ENCODE results near the gene ANXA2R. TPM values are rescaled to one million over a fixed set of nuclear protein-coding genes. Genes with fewer than 3 reads are reported as not detected.
A peak's percentile ranks its signal among the peaks of the same experiment; 100 is the strongest.
"Not testable (repeated sequence)": the region's sequence is repeated elsewhere in the genome, so short reads cannot be mapped to it uniquely, and the experiment has no call there.

The ANXA2R gene
- polyA plus RNA-seq, 1 of the 3 experiments (the other 2 are of a cell fraction): 1.9 TPM

DNA sequence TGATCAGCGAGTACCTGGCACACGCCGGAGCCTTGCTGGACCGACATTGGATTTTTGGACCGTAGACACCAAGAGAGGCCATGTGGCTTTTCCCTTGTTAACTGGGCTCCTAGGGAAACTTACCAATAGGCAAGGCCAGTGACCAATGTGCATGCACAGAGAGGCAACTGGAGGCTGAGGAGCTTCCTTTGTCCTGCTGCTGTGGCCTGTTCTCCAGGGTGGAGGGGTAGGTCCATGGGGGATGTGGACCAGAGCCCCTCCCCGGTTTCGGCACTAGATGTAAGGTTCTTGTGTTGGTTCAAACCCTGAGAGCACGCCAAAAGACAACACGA is 34.8 kb upstream of the ANXA2R start:
- no peak overlapping the region for H2AFZ ChIP-seq (ENCODE audit: low read depth)
- TF ChIP-seq POLR2AphosphoS5 (IDR thresholded peaks at IDR 0.05; ENCODE audit: low read depth, low read length) (no peak), SIN3A (IDR thresholded peaks at IDR 0.05; ENCODE audit: borderline replicate concordance, low read depth, low read length) (no peak)
- TF ChIP-seq, protein P1, sequence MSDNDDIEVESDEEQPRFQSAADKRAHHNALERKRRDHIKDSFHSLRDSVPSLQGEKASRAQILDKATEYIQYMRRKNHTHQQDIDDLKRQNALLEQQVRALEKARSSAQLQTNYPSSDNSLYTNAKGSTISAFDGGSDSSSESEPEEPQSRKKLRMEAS (IDR thresholded peaks at IDR 0.05; ENCODE audit: low read depth): no peak

DNA sequence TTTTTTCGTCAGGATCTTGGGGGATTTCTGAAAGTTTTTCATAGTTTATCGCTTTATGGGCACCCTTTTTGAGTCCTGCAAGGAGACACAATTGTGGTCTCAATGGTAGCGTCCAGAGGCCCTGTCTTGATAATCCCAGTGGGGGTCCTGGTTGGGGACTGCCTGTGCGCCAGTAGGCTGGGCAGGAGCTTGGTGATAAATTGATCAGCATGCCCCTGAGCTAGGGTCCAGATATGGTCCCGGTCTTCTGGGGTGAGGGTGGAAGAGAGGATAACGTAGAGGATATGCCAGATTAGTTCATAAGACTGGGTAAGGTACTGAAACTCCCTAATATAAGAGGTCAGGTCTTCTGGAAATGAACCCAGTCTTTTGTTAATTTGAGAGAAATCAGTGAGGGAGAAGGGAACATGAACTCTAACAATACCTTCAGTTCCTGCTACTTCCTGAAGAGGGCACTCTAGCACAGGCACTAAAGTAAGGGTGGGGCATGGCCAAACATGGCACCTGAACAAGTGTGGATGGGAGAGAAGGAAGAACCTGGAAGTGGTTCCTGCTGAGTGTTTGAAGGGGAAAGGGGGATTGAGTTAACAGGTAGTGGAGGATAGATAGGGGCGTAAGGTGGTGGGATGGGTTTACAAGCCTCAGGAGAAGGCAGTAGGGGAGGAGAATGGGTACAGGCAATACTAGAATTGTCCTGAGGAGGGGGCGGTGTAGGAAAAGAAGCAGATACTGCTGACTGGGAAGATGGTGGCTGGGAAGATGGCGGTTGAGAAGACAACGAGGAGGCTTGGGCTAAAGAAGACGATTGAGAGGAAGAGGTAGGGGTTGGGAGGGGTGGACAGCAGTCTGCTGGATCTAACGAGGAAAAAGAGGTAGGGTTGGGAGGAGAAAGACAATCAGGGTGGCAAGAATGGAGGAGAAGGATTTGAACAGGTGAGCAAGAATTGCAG is 33.8 kb upstream of the ANXA2R start:
- Histone ChIP-seq H3K9me2 (no peaks in the 10 kb centered on the region), H3K9ac (no peak overlapping the region), H3K4me1 (ENCODE audit: control insufficient read depth in 1 of 2, insufficient read depth in 2 of 2, low read depth in 1 of 2, low read length in 1 of 2) (peaks cover 0 to 3% of the 10 kb centered on the region in 2 experiments; a peak in 1 of 4 replicates), H3F3A (replicated peaks; ENCODE audit: insufficient read depth) (no peaks in the 10 kb centered on the region), H3K9me3 (no peaks in the 10 kb centered on the region), H3K79me2 (ENCODE audit: insufficient read depth) (peaks cover 27% of the 10 kb centered on the region), H2AFZ (ENCODE audit: low read depth) (no peak overlapping the region), H3K4me3 (ENCODE audit: low read depth in 2 of 2, low read length in 1 of 2) (no peak overlapping the region), H3K27ac (ENCODE audit: low read depth in 2 of 2, low read length in 1 of 2) (no peak overlapping the region), H3K36me3 (replicated peaks in 1 of 2; ENCODE audit: control insufficient read depth in 1 of 2, insufficient read depth in 2 of 2, low read length in 1 of 2) (peaks cover 13 to 27% of the 10 kb centered on the region in 2 experiments), H3K27me3 (ENCODE audit: insufficient read depth) (no peaks in the 10 kb centered on the region), H3K4me2 (no peak overlapping the region), H4K20me1 (ENCODE audit: insufficient read depth) (no peaks in the 10 kb centered on the region)
- 92% methylated on average over 12 of the region's 12 CpGs for WGBS (ENCODE audit: low lambda C conversion rate)
- CTCF ChIA-PET: interaction anchor here (1.0 to 1.5 kb wide), 3 partner anchors 17 to 410 kb away, joined by 3 to 5 read pairs (median 4); partner anchors contain the start of gene TMEM267
- TF ChIP-seq RAD21 (IDR thresholded peaks at IDR 0.05; ENCODE audit: low read length) (peak; percentile 62), RCOR1 (IDR thresholded peaks at IDR 0.05; ENCODE audit: low read length) (no peak)
- TF ChIP-seq, protein P2, sequence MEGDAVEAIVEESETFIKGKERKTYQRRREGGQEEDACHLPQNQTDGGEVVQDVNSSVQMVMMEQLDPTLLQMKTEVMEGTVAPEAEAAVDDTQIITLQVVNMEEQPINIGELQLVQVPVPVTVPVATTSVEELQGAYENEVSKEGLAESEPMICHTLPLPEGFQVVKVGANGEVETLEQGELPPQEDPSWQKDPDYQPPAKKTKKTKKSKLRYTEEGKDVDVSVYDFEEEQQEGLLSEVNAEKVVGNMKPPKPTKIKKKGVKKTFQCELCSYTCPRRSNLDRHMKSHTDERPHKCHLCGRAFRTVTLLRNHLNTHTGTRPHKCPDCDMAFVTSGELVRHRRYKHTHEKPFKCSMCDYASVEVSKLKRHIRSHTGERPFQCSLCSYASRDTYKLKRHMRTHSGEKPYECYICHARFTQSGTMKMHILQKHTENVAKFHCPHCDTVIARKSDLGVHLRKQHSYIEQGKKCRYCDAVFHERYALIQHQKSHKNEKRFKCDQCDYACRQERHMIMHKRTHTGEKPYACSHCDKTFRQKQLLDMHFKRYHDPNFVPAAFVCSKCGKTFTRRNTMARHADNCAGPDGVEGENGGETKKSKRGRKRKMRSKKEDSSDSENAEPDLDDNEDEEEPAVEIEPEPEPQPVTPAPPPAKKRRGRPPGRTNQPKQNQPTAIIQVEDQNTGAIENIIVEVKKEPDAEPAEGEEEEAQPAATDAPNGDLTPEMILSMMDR (IDR thresholded peaks at IDR 0.05): peak; percentile 63
- POLR2A ChIA-PET: no interaction called here
- peak; percentile 54 for DNase-seq

More for the DNA sequence above, 34.8 kb upstream of the ANXA2R start:
- no peak for DNase-seq
- H3K4me2 ChIP-seq: no peak overlapping the region
- H3K4me1 ChIP-seq (ENCODE audit: control insufficient read depth in 1 of 2, insufficient read depth in 2 of 2, low read depth in 1 of 2, low read length in 1 of 2): no peaks in the 10 kb centered on the region
- no peak overlapping the region for H3K9ac ChIP-seq
- H3K4me3 ChIP-seq (ENCODE audit: low read depth in 2 of 2, low read length in 1 of 2): no peak overlapping the region
- no peaks in the 10 kb centered on the region for H4K20me1 ChIP-seq (ENCODE audit: insufficient read depth)
- H3K9me3 ChIP-seq: no peaks in the 10 kb centered on the region
- no peaks in the 10 kb centered on the region for H3K27me3 ChIP-seq (ENCODE audit: insufficient read depth)
- H3F3A ChIP-seq (replicated peaks; ENCODE audit: insufficient read depth): no peaks in the 10 kb centered on the region
- ChIA-PET CTCF (no interaction called here), POLR2A (no interaction called here)
- no peak overlapping the region for H3K27ac ChIP-seq (ENCODE audit: low read depth in 2 of 2, low read length in 1 of 2)
- peaks cover 13 to 25% of the 10 kb centered on the region in 2 experiments for H3K36me3 ChIP-seq (replicated peaks in 1 of 2; ENCODE audit: control insufficient read depth in 1 of 2, insufficient read depth in 2 of 2, low read length in 1 of 2)
- no peaks in the 10 kb centered on the region for H3K9me2 ChIP-seq
- peaks cover 17% of the 10 kb centered on the region for H3K79me2 ChIP-seq (ENCODE audit: insufficient read depth)
- 97% methylated on average over 7 of the region's 9 CpGs for WGBS (ENCODE audit: low lambda C conversion rate)

DNA sequence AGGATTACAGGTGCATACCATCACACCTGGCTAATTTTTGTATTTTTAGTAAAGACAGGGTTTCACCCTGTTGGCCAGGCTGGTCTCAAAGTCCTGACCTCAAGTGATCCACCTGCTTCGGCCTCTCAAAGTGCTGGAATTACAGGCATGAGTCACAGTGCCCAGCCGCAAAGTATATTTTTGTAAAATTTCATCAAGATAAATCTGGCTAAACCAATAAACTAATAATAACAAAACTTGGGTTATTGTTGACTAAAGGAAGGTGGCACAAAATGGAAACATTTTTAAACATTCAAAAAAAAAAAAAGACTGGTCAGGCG is 29.2 kb upstream of the ANXA2R start:
- H3K9me3 ChIP-seq; H3K27me3 ChIP-seq (ENCODE audit: insufficient read depth); H4K20me1 ChIP-seq (ENCODE audit: insufficient read depth); H3K9ac ChIP-seq; H3K4me3 ChIP-seq (ENCODE audit: low read depth in 2 of 2, low read length in 1 of 2); H2AFZ ChIP-seq (ENCODE audit: low read depth); POLR2A ChIA-PET; H3K9me2 ChIP-seq; DNase-seq; H3K27ac ChIP-seq (ENCODE audit: low read depth in 2 of 2, low read length in 1 of 2): not testable (repeated sequence)
- Histone ChIP-seq H3K36me3 (replicated peaks in 1 of 2; ENCODE audit: control insufficient read depth in 1 of 2, insufficient read depth in 2 of 2, low read length in 1 of 2) (peaks cover 11 to 23% of the 10 kb centered on the region in 2 experiments), H3F3A (replicated peaks; ENCODE audit: insufficient read depth) (peaks cover 12% of the 10 kb centered on the region), H3K79me2 (ENCODE audit: insufficient read depth) (peaks cover 49% of the 10 kb centered on the region), H3K4me2 (peak overlapping the region; percentile 91), H3K4me1 (ENCODE audit: control insufficient read depth in 1 of 2, insufficient read depth in 2 of 2, low read depth in 1 of 2, low read length in 1 of 2) (peaks cover 11 to 13% of the 10 kb centered on the region in 2 experiments; a peak in 3 of 4 replicates)
- 96% methylated on average over 3 of the region's 3 CpGs for WGBS (ENCODE audit: low lambda C conversion rate)
- CTCF ChIA-PET: interaction anchor here (3.7 kb wide), 1 partner anchor 37 kb away, joined by 17 read pairs; no protein-coding TSS in a partner anchor
